ENCODE data around the gene MARK1.
"Not testable (repeated sequence)": the region's sequence is repeated elsewhere in the genome, so short reads cannot be mapped to it uniquely, and the experiment has no call there.

The MARK1 gene

DNA sequence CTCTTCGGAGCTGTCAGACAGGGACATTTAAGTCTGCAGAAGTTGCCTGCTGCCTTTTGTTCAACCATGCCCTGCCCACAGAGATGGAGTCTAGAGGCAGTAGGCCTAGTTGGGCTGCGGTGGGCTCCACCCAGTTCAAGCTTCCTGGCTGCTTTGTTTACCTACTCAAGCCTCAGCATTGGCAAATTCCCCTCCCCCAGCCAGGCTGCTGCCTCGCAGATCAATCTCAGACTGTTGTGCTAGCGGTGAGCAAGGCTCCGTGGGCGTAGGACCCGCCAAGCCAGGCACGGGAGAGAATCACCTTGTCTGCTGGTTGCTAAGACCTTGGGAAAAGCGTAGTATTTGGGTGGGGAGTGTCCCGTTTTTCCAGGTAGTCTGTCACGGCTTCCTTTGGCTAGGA is 83.2 kb downstream of the MARK1 start:
- DNase-seq (ENCODE audit: low read depth): not testable (repeated sequence)

- DNase-seq (ENCODE audit: low read depth): no peak
Measured at GRCh38 chr1:220616836-220617235, 88.9 kb downstream of the MARK1 start.

DNA sequence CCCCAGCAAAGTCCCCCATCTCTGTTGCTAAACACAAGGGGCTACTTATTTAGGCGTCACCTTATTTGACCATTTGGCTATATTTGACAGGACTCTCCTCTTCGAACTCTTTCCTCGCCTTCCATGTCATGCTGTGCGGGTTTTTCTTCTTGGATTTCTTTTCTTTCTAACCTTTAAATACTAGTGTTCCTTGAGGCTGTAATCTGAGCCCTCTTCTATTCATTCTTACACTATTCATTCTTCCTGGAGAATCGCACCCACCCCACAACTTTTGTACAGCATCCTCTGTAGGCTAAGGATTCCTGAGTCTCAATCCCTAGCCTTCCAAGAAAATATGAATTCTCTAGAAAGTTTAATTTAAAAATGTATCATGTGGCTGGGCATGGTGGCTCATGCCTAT is 100.5 kb downstream of the MARK1 start:
- DNase-seq (ENCODE audit: low read depth): no peak

- no peak for DNase-seq (ENCODE audit: low read depth)
Measured at GRCh38 chr1:220631238-220631815, 103.4 kb downstream of the MARK1 start.

DNA sequence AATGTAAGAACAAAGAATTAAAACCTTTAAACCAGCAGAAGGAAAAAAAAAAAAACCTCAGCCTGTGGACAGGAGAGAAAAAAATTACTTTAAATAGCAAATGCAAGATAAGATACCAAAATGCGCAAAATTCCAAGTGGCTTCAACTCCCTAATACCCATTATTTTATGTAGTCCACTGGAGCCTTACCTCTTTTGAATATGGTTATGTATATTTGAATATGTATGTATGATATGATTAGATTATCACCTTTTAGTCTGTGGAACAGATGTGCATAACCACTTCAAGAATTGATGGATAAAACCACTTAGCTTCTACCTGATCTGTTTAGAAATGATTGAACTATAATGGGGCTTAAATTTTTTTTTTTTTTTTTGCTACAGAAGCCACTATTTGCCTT is 109.8 kb downstream of the MARK1 start:
- DNase-seq (ENCODE audit: low read depth): no peak

GRCh38 chr1:220642285-220642684 is 114.3 kb downstream of the MARK1 start:
- DNase-seq (ENCODE audit: low read depth): no peak

- no peak for DNase-seq (ENCODE audit: low read depth)
Measured at GRCh38 chr1:220652995-220653394, 125.1 kb downstream of the MARK1 start.

- DNase-seq (ENCODE audit: low read depth): no peak
Measured at GRCh38 chr1:220655509-220655908, 127.6 kb downstream of the MARK1 start.

GRCh38 chr1:220655961-220656740 is 128.2 kb downstream of the MARK1 start:
- DNase-seq (ENCODE audit: low read depth): no peak

GRCh38 chr1:220666349-220666748 is 138.4 kb downstream of the MARK1 start:
- DNase-seq (ENCODE audit: low read depth): no peak

DNA sequence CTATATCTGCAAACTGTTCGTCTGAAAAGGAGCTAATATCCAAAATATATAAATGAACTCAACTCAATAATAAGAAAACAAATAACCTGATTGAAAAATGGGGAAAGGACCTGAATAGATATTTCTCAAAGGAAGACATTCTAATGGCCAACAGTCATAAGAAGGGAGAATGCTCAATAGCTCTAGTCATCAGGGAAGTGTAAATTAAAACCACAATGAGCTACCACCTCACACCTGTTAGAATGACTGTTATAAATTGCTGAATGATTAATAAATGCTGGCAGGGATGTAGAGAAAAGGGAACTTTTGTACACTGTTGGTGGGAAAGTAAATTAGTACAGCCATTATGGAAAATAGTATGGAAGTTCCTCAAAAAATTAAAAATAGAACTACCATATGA is 141.1 kb downstream of the MARK1 start:
- no peak for DNase-seq (ENCODE audit: low read depth)

GRCh38 chr1:220670365-220670764 is 142.4 kb downstream of the MARK1 start:
- DNase-seq (ENCODE audit: low read depth): no peak

- DNase-seq (ENCODE audit: low read depth): no peak
Measured at GRCh38 chr1:220673921-220674320, 146.0 kb downstream of the MARK1 start.

- no peak for DNase-seq (ENCODE audit: low read depth)
Measured at GRCh38 chr1:220677251-220677650, 149.3 kb downstream of the MARK1 start.

DNA sequence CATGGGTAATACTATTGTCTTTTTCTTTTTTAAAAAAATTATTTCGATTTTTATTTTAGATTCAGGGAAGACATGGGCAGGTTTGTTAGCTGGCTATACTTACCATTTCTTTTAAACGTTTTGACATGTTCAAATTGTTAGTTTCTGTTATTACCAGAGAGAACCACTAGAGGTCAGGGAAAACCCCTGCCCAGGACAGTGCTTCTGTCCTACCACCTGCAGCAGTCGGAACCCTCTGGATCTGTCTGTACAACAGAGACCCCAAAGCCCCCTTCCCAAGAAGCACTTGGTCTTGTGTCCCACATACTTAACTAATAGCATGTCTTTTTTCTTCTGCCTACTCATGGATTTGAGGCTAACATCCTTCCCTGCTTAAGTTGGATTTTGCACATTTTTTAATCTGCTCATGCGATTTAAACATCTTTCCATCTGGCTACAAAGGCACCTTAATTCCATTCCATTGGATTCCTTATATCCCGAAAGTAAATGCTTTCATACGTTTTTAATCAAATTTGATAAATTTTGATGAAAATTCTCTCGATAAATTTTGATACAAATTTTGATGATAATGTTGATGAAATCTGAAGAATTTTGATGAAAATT is 152.2 kb downstream of the MARK1 start:
- no peak for DNase-seq (ENCODE audit: low read depth)

- no peak for DNase-seq (ENCODE audit: low read depth)
Measured at GRCh38 chr1:220681220-220681880, 153.4 kb downstream of the MARK1 start.

DNA sequence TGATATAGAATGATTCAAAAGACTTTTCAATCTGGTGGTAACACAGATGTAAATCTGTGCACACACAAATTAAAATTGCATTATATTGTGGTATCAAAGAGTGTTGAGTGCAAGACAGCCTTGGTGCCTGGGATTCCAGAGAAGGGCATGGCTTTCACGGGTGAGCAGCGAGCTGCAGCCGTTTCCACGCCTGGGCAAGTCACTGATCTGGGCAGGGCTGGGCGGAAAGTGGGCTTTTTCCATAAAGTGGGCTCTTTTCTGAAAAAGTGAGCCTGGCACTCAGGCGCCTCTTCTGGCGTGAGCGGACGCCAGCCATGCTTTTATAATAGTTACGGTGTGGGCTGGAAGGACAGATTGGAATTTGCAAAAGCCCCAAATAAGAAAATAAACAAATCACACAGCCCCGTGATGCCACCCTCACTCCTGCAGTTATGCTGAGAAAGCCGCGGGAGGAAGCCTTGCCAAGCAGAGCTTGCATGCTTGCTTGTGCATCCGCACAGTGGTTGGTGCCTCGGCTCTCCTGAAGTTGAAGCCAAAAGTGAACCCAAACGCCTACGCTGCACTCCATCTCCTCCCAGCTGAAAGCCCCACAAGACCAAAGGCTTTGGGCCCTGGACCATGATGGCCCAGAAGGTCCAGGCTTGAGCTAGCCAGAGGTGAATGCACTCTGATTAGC is 155.1 kb downstream of the MARK1 start:
- no peak for DNase-seq (ENCODE audit: low read depth)

GRCh38 chr1:220683716-220684115 is 155.8 kb downstream of the MARK1 start:
- not testable (repeated sequence) for DNase-seq (ENCODE audit: low read depth)

DNA sequence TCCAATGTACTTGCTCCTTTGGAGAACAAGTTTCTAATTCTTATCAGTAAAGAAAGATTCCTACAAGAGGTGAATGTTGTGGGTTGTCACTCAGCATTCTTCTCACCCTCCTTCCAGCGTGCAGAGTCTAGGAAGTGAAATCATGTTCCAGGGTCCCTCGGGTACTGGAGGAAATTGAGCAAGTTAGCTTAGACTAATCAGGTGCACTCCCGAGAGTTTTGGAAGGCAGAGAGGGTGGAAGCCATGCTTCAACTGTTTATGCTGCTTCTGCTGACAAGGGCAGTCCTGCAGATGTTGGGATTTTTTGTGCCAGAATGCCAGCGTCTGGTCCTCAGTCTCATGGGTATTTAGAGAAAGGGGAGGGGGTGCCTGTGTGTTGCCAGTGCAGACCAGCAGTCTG is 157.0 kb downstream of the MARK1 start:
- DNase-seq (ENCODE audit: low read depth): no peak

DNA sequence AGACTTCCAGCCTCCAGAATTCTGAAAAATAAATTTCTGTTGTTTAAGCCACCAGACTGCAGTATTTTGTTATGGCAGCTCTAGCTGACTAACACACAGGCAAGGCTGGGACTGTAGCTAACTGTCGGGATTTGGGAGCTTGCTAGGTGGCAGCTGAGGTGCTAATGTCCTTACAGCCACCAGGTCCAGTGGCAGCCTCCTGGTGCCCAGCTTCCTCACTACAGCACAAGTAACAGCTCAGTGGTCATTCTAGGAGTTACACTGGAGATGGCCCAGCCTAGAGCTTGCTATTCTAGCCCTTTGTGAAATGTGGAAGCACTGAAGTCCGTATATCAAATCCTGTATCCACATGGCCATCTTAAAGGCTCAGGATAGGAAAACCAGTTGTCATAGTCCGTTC is 157.9 kb downstream of the MARK1 start:
- no peak for DNase-seq (ENCODE audit: low read depth)

DNA sequence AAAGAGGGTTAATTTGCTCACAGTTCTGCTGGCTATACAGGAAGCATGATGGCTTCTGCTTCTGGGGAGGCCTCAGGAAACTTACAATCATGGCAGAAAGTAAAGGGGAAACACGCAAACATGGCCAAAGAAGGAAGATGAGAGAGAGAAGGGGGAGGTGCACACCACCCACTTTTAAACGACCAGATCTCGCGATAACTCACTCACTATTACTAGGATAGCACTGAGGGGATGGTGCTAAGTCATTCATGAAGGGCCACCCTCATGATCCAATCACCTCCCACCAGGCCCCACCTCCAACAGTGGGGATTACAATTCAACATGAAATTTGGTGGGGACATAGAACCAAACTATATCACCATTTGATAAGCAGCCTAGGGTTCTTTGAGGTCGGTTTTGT is 159.9 kb downstream of the MARK1 start:
- DNase-seq (ENCODE audit: low read depth): no peak

DNA sequence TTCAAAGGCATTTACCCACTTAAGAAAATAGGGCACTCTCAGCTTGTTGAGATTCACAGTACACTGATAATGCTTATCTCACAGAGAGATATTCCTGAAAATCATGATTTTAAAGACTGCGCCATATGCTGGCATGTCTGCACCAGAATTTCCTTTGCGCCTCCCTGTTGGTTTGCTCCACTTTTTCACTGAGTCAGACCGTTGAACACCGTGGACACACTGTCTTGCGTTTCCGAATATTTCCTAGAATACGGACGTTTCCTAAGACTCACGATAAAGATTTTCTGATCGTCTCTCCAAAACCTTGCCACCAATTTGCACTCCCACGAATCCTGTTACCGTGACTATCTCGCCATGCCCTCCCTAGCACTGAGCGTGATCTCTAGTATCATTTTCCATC is 161.7 kb downstream of the MARK1 start:
- no peak for DNase-seq (ENCODE audit: low read depth)
